Measurements from ENCODE around the gene LMAN1L.

DNA sequence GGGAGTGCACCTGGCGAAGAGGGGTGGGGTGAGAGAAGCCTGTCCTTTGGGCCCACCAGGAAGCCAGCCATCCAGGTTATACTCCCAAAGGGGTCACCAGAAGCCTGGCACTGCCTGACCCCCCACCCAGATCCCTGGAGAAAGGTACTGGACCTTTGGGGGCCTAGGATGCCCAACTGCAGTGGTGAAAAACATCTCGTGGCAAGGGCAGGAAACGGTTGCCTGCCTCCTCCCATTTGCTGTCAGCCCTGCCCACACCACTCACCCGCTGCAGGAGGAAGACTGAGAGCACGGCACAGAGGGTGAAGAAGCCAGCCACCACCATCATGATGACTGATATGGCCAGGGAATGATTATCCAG, 32.6 kb downstream of the LMAN1L start:
- TF ChIP-seq CTCF (conservative IDR thresholded peaks at IDR 0.05; ENCODE audit: low read length) (no peak), EZH2phosphoT487 (IDR thresholded peaks at IDR 0.05; ENCODE audit: borderline replicate concordance, low read depth, low read length) (no peak)
